Astrocyte (in vitro differentiated cells and primary cell): ENCODE data around the gene HOXD10.

Experiments used
- EZH2 ChIP-seq: IDR thresholded peaks from 2 replicates; pipeline ENCODE4 v1.6.1; 2012; ENCODE audit warnings: mild to moderate bottlenecking, low read length, inconsistent platforms; ENCODE audit not compliant: insufficient read depth
- TF ChIP-seq, protein P1 (sequence below): IDR thresholded peaks from 2 replicates; pipeline ENCODE4 v1.5.1; 2011; ENCODE audit warnings: low read depth, mild to moderate bottlenecking, inconsistent platforms, low read length, moderate library complexity; ENCODE audit not compliant: insufficient read depth

DNA sequence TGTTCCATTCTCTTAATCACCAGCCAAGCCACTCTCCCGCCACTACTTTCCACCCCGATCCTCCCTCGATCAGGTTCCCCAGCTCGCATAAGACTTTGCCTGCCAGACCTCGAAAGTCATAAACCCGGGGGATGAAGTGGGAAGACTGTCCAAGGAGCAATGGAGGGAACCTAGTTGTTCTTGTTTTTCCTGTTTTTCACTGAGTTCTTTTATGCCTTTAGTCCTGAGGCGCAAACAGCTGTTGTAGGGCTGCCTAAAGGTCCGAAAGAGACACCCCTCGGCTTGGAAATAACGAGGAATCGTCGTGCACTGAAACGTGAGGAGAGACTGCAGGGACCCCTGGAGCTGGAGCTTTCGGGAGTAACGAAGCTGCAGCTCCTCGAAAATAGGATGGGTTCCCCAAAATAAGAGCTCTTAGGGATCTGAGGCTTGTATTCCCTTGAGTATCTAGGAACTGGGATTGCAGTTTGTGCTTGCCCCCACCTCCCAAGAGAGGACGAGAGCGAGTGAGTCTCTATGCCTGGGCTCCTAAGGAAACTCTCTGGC, 18.7 kb upstream of the HOXD10 start:
- TF ChIP-seq, protein P1, sequence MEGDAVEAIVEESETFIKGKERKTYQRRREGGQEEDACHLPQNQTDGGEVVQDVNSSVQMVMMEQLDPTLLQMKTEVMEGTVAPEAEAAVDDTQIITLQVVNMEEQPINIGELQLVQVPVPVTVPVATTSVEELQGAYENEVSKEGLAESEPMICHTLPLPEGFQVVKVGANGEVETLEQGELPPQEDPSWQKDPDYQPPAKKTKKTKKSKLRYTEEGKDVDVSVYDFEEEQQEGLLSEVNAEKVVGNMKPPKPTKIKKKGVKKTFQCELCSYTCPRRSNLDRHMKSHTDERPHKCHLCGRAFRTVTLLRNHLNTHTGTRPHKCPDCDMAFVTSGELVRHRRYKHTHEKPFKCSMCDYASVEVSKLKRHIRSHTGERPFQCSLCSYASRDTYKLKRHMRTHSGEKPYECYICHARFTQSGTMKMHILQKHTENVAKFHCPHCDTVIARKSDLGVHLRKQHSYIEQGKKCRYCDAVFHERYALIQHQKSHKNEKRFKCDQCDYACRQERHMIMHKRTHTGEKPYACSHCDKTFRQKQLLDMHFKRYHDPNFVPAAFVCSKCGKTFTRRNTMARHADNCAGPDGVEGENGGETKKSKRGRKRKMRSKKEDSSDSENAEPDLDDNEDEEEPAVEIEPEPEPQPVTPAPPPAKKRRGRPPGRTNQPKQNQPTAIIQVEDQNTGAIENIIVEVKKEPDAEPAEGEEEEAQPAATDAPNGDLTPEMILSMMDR = no peak
- TF ChIP-seq EZH2 = peak; percentile 63
